Nucleus accumbens (tissue), 56 donors: ENCODE data around the gene PVRIG.
"Not testable (repeated sequence)": the region's sequence is repeated elsewhere in the genome, so short reads cannot be mapped to it uniquely, and the experiment has no call there.

Experiments used
- DNase-seq, 56 donors: peaks; one replicate each; lab custom pipeline; 2025; lab: John Stamatoyannopoulos, UW

PVRIG gene

GRCh38 chr7:100192969-100193368, 26.8 kb upstream of the PVRIG start:
- no peak for DNase-seq

- no peak for DNase-seq
Measured at GRCh38 chr7:100195222-100195621, 24.5 kb upstream of the PVRIG start.

GRCh38 chr7:100195901-100196322, 23.8 kb upstream of the PVRIG start:
- not testable (repeated sequence) for DNase-seq

- DNase-seq: peak in 1 of 56 donors; percentile 8
Measured at GRCh38 chr7:100198266-100198665, 21.5 kb upstream of the PVRIG start.

GRCh38 chr7:100200693-100201092, 19.1 kb upstream of the PVRIG start:
- DNase-seq: no peak

GRCh38 chr7:100204454-100204853, 15.3 kb upstream of the PVRIG start:
- DNase-seq: no peak

- no peak for DNase-seq
Measured at GRCh38 chr7:100208911-100209408, 10.8 kb upstream of the PVRIG start.

GRCh38 chr7:100209493-100209892, 10.3 kb upstream of the PVRIG start:
- no peak for DNase-seq

GRCh38 chr7:100210805-100211204, 8.9 kb upstream of the PVRIG start:
- no peak for DNase-seq

GRCh38 chr7:100211342-100211780, 8.4 kb upstream of the PVRIG start:
- DNase-seq: no peak

GRCh38 chr7:100212631-100213286, 7.0 kb upstream of the PVRIG start:
- no peak for DNase-seq

GRCh38 chr7:100213672-100214071, 6.1 kb upstream of the PVRIG start:
- DNase-seq: no peak

- not testable (repeated sequence) for DNase-seq
Measured at GRCh38 chr7:100214356-100214755, 5.4 kb upstream of the PVRIG start.

- peak in 24 of 56 donors; percentile 5 to 45 (median 20) for DNase-seq
Measured at GRCh38 chr7:100215895-100216294, 3.9 kb upstream of the PVRIG start.

GRCh38 chr7:100217934-100218333, 1.8 kb upstream of the PVRIG start:
- peak in 52 of 56 donors; percentile 4 to 97 (median 60) for DNase-seq

- no peak for DNase-seq
Measured at GRCh38 chr7:100219271-100219737, 445 bp upstream of the PVRIG start.

- DNase-seq: no peak
Measured at GRCh38 chr7:100220586-100221230, 959 bp downstream of the PVRIG start.

- no peak for DNase-seq
Measured at GRCh38 chr7:100221231-100221718, 1.5 kb downstream of the PVRIG start.

GRCh38 chr7:100221767-100222444, 2.2 kb downstream of the PVRIG start:
- no peak for DNase-seq

- no peak for DNase-seq
Measured at GRCh38 chr7:100222445-100223132, 2.8 kb downstream of the PVRIG start.
